DMS53 treated with DMSO at 0.1 percent for 48 hours (cell line): ENCODE data around the gene TMEM25.
A peak's percentile ranks its signal among the peaks of the same experiment; 100 is the strongest.
"Not testable (repeated sequence)": the region's sequence is repeated elsewhere in the genome, so short reads cannot be mapped to it uniquely, and the experiment has no call there.

Source experiments
- DNase-seq: peaks from one replicate; lab custom pipeline; 2025; ENCODE audit not compliant: unreplicated experiment; lab: John Stamatoyannopoulos, UW

TMEM25 gene

DNA sequence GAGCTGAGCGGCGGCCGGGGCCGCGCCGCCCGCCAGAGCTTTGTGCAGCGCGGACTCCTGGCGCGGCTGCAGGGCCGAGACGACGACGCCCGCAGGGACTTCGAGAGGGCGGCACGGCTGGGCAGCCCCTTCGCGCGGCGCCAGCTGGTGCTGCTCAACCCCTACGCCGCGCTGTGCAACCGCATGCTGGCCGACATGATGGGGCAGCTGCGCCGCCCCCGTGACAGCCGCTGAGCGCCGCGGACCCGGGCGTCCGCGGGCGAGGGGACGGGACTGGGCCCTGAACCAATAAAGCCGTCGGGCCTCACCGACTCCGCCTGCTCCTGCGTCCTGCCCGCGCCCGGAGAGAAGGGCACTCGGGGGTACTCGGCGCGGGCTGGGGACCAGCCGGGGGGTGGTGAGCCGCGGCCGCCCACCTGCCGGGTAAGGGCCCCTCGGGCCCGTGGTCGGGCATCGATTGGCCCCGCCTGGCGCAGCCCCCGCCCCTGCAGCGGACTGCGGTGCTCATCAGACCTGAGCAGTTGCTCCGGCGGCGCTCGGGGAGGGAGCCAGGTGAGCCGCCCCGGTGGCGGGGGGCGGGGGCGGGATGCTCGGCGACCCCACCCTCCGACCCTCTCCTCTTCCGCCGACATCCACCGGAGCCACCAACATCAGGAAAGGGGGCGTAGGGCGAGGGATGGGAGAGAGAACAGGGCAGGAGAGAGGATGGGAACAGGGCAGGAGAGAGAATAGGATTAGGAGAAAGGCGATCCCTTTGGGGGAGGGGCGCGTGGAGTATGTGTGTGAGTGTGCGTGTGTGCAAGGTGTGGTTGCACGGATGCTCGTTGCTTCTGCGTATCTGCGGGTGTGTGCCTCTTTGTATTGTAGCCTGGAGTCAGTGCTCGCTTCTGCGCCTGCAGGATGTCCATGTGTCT lies at the start of gene TMEM25:
Gene TMEM25, plus strand, starts transcription at position 510 of the 914 bp plus-strand sequence. CDS start 610 bp downstream, outside the sequence.
- peak; percentile 50 for DNase-seq

DNA sequence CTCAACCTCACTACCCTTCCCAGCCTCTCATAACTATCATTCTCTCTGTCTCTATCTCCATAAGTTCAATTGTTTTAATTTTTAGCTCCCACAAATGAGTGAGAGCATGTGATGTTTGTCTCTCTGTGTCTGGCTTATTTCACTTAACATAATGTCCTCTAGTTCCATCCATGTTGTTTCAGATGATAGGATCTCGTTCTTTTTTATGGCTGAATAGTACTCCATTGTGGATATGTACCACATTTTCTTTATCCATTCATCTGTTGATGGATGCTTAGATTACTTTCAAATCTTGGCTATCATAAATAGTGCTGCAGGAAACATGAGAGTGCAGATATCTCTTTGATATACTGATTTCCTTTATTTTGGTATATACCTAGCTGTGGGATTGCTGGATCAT lies 49.8 kb upstream of the TMEM25 start:
- not testable (repeated sequence) for DNase-seq

DNA sequence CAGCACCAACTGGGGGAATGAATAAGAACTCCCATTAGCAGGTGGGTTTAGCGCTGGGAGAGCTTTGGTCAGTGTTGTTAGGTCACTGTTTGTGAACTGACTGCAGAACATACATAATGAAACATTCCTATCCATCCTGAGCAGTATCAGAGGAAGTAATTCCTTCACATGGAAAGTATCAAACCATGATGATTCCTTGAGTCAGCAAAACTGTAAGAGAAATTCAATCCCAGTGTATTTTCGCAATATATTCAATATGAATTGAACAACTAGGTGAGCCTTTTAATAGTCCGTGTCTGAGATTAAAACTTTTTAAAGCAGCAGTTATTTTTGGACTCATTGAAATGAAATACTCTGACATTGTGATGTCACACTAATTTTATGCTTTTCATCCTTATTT lies 46.6 kb upstream of the TMEM25 start:
- DNase-seq = no peak

DNA sequence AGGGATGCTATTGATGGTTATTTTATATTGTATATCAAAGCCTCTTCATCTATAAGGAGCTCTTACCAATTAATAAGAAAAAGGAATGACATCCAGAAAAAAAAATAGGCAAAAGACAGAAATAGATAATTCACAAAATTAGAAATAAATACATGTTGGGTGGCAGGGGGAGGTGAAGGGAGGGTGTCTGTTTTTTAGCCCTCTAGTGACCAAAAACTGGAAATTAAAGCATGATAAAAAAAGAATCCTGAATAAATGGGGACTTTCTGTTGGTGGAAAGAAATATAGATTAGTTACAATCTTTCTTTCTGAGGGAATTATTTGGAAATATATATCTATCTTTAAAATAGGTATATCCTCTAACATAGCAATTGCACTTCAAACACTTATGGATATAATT lies 45.7 kb upstream of the TMEM25 start:
- no peak for DNase-seq

DNA sequence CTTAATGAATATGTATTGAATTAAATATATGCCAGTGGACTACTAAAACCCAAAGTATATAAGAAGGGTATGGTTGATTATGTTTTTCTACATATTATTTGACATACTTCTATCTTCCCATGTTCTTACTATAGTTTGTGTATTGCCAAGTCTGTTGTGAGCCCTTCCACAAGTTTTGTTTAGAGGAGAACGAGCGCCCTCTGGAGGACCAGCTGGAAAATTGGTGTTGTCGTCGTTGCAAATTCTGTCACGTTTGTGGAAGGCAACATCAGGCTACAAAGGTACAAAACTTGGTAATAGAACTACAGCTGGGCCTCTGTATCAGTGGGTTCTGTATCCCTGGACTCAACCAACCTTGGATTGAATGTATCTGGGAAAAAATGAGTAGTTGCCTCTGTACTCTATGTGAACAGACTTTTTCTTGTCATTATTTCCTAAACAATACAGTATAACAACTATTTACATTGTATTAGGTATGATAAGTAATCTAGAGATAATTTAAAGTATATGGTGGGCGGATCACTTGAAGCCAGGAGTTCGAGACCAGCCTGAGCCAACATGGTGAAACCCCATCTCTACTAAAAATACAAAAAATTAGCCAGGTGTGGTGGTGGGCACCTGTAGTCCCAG lies 42.4 kb upstream of the TMEM25 start:
- peak; percentile 73 for DNase-seq

DNA sequence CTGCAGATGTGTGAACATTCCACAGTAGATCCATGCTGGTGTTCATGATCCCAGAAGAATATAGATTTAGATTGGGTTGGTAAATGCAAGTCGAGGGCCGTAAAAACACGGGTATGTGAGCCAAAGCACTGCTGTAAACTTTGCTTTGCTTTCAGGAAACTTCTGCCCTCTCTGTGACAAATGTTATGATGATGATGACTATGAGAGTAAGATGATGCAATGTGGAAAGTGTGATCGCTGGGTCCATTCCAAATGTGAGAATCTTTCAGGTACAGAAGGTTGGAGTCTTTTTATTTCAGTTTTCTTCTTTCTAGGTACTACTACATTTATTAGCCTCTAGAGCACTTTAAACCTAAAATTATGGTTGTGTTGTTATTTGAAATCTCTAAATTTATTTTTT lies 40.0 kb upstream of the TMEM25 start:
- DNase-seq = no peak

DNA sequence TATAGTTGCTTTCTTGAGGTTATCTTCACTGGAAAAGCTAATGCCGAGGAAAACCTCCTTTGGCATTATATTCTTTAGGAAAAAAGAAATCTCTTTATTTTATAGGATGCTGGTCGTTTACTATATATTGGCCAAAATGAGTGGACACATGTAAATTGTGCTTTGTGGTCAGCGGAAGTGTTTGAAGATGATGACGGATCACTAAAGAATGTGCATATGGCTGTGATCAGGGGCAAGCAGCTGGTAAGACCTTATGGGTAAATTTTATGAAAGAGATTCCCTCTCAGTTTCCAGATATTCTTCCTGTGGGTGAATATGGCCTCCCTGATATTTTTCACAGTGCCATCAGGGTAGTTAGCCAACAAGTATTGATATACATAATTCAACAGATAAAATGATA lies 33.2 kb upstream of the TMEM25 start:
- DNase-seq = no peak

DNA sequence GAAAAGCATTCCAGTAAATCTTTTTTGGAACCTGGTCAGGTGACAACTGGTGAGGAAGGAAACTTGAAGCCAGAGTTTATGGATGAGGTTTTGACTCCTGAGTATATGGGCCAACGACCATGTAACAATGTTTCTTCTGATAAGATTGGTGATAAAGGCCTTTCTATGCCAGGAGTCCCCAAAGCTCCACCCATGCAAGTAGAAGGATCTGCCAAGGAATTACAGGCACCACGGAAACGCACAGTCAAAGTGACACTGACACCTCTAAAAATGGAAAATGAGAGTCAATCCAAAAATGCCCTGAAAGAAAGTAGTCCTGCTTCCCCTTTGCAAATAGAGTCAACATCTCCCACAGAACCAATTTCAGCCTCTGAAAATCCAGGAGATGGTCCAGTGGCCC lies 27.8 kb upstream of the TMEM25 start:
- DNase-seq = no peak

DNA sequence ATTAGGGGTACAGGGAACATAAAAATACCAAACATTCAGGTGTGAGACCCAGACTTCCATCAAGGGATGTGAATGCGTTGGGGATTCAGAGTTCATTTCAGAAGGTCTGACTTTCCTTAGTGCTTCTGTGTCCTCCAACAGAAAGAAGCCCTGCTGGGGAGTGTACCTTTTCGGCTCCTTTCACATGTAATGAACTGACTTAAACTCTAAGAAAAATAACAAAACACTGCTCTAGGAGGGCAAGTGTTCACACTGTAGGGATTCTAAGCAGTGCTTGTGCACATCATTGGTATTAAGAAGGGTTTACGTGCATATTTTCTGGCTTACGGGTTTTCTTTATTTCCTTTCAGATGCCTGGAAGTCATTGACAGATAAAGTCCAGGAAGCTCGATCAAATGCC lies 19.4 kb upstream of the TMEM25 start:
- no peak for DNase-seq

DNA sequence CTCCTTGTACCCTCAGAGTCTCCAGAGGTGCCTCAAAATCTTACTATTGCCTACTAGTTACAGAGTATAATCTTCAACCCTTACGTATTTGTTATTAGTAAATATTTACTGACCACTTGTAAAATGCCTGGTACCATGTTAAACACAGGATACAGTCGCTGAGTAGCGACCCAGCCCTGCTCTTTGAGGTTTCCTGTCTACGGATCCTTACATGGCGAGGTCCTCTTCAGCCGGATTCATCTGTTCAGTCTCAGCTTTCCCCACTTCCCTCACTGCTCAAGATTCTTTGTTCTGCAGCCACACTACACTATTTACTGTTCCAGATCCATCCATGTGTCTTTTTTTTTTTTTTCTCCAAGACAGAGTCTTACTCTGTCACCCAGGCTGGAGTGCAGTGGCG lies 16.9 kb upstream of the TMEM25 start:
- peak; percentile 53 for DNase-seq

DNA sequence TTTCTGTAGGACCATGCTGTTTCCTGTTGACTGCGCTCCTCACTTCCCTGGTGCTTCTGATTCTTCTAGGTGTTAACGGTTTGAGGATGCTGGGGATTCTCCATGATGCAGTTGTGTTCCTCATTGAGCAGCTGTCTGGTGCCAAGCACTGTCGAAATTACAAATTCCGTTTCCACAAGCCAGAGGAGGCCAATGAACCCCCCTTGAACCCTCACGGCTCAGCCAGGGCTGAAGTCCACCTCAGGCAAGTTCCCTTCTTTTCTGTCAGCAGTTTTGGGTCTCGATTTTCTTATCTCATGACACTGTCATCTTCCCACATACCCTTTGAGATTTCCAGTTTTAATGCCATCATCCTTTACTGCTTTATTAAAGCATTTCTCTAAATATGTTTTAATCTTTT lies 11.4 kb upstream of the TMEM25 start:
- DNase-seq = no peak

DNA sequence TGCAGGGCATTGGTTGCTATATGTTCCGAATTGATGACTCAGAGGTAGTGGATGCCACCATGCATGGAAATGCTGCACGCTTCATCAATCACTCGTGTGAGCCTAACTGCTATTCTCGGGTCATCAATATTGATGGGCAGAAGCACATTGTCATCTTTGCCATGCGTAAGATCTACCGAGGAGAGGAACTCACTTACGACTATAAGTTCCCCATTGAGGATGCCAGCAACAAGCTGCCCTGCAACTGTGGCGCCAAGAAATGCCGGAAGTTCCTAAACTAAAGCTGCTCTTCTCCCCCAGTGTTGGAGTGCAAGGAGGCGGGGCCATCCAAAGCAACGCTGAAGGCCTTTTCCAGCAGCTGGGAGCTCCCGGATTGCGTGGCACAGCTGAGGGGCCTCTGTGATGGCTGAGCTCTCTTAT lies 9.1 kb upstream of the TMEM25 start:
- DNase-seq = no peak

DNA sequence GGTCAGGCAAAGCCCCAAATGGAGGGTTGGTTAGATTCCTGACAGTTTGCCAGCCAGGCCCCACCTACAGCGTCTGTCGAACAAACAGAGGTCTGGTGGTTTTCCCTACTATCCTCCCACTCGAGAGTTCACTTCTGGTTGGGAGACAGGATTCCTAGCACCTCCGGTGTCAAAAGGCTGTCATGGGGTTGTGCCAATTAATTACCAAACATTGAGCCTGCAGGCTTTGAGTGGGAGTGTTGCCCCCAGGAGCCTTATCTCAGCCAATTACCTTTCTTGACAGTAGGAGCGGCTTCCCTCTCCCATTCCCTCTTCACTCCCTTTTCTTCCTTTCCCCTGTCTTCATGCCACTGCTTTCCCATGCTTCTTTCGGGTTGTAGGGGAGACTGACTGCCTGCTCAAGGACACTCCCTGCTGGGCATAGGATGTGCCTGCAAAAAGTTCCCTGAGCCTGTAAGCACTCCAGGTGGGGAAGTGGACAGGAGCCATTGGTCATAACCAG lies 8.4 kb upstream of the TMEM25 start:
- DNase-seq = no peak

DNA sequence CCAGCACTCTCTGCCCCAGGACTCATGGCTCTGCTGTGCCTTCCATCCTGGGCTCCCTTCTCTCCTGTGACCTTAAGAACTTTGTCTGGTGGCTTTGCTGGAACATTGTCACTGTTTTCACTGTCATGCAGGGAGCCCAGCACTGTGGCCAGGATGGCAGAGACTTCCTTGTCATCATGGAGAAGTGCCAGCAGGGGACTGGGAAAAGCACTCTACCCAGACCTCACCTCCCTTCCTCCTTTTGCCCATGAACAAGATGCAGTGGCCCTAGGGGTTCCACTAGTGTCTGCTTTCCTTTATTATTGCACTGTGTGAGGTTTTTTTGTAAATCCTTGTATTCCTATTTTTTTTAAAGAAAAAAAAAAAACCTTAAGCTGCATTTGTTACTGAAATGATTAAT lies 6.6 kb upstream of the TMEM25 start:
- DNase-seq = no peak

DNA sequence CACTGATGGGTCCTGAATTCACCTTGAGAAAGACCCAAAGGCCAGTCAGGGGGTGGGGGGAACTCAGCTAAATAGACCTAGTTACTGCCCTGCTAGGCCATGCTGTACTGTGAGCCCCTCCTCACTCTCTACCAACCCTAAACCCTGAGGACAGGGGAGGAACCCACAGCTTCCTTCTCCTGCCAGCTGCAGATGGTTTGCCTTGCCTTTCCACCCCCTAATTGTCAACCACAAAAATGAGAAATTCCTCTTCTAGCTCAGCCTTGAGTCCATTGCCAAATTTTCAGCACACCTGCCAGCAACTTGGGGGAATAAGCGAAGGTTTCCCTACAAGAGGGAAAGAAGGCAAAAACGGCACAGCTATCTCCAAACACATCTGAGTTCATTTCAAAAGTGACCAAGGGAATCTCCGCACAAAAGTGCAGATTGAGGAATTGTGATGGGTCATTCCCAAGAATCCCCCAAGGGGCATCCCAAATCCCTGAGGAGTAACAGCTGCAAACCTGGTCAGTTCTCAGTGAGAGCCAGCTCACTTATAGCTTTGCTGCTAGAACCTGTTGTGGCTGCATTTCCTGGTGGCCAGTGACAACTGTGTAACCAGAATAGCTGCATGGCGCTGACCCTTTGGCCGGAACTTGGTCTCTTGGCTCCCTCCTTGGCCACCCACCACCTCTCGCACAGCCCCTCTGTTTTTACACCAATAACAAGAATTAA lies 6.1 kb upstream of the TMEM25 start:
- DNase-seq = no peak

DNA sequence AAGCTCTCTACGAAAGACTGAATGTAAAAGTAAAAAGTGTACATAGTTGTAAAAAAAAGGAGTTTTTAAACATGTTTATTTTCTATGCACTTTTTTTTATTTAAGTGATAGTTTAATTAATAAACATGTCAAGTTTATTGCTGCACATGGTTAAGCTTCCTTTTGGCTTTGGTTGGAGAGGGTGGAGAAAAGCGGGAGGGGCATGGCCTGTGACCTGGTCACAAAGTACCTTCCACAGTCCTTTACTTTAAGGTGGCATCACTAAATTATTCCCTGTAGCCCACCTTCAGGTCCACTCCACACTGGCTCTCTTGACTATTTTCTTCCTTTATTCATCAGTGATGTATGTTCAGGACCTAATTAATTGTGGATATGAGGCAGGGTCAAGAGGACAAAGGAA lies 4.3 kb upstream of the TMEM25 start:
- DNase-seq = no peak

DNA sequence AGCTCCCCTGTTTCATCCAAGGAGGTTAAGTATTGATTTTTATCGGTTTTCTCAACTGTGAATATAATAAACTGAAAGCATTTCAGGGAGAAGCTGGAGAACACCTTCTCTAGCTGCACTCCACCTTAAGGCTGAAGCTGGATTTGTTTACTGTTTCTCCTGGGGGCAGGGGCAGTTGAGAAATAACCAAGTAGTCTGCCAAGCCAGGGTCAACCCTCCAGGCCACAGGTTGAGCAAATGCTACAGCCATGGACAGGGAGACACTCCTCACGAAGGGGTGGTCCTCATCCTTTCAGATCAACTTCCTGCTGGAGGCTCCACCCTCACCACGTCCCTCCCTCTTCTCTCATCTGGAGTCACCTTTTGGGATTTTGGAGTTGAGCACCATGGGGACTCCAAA lies 3.9 kb upstream of the TMEM25 start, which contains the start of gene TTC36:
Gene TTC36, plus strand, starts transcription at position 366 of the 400 bp plus-strand sequence. Its CDS starts 21 bp downstream, at position 387.
- no peak for DNase-seq

DNA sequence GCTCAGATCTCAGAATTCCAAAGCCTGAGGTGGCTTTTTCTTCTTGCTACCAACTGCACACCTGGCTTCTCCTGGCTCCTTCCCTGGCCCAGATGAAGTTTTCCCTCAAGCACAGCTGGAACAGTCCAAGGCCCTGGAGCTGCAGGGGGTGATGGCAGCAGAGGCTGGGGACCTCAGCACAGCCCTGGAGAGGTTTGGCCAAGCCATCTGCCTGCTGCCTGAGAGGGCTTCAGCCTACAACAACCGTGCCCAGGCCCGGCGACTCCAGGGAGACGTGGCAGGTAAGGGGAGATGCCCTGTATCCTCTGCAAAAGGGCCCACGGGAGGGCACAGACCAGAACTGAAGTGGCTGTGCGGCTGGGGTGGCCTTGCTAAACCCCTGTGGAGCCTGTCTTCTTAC lies 2.5 kb upstream of the TMEM25 start:
- DNase-seq = no peak

DNA sequence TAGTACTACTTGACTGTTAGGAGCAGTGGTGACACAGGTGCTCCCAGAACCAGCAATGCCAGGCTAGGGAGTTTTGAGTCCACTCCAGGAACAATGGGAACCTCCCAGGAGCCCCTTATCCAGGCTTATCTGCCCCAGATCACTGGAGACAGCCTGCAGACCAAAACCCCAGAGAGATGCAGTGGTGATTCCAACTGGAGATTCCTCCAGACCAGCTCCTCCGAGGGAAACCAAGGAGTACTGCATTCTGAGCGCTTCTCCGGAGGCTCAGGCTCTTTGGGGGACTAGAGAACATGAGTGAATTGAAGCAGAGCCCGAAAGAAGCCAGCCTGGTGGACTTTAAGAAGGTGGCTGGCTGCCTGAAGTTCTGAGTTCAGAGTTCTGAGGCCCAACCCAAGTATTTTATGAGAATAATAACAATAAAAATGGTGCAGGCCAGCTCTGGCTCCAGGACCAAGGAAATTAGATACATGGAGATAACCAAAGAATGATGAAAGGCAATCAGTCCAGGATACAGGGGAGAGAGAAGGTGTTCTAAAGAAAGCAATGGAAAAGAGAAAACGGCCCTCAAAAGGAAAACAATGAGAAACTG lies 1.3 kb upstream of the TMEM25 start:
- no peak for DNase-seq

DNA sequence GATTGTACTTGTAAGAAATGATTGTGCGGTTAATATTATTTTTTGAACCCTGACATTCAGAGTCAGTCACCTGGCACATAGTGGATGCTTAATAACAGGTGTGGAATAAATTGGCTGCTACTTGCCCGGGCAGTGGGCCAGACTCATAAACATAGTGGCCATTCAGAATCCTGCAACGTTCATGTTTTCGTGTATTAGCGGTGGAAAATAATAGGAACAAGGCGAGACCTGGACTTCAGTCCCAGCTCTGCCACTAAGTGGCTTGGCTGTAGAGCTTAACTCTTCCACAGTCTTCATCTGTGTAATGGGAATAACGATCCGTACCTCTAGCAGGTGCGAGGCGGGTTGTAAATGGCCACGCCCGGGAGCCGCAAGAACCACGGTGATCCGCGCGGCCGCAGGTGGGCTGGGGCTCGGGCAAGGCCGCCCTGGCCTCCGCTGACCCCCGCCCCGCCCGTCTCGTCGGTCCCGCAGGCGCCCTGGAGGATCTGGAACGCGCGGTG lies 761 bp upstream of the TMEM25 start:
- DNase-seq = peak; percentile 17

DNA sequence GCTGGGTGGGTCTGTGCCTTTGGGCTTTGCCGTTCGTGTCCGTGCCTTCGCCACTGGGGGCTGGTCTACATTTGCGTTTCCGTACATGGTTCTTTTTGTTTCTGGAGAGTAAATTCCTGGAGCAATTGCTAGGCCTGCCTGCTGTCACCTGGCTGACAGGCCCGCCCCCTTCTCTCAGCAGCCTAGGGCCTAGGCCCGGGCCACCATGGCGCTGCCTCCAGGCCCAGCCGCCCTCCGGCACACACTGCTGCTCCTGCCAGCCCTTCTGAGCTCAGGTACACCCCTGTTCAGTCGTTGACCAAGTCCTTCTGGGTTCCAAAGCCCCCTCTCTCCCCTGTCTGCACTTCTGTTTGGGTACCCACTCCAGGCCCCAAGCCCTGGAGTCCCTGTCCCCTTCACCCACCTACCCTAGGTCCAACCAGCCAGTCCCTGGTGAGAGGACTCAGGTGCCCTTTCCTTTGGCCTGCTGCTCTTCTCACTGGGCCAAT lies 649 bp downstream of the TMEM25 start:
- DNase-seq = no peak
